ENCODE data around the gene ASNS.

The ASNS gene

DNA sequence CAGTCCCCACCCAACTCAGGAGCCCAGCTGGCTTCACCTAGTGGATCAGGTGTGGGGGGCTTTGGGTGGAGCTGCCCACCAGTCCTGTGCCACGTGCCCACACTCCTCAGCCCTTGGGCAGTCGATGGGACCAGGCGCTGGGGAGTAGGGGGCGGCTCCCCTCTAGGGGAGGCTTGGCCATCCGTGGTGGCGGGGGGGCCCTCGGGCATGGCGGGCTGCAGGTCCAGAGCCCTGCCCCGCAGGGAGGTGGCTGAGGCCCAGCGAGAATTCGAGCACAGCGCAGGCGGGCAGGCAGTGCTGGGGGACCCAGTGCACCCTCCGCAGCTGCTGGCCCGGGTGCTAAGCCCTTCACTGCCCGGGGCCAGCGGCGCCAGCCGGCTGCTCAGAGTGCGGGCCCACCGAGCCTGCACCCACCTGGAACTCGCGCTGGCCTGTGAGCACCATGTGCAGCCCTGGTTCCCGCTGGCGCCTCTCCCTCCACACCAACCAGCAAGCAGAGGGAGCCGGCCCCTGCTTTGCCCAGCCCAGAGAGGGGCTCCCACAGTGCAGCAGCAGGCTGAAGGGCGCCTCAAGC lies 29.3 kb downstream of the ASNS start:
- DNase-seq (ENCODE audit: low spot score) = no peak

DNA sequence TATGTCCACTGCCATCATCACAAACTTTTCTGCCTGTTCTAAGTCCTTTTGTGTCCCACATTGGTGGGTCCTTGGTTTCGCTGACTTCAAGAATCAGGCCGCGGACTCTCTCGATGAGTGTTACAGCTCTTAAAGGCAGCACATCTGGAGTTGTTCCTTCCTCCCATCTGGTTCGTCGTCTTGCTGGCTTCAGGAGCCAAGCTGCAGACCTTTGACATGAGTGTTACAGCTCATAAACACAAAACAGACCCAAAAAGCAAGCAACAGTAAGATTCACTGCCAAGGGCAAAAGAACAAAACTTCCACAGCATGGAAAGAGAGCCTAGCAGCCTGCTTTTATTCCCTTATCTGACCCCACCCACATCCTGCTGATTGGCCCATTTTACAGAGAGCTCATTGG lies 30.2 kb downstream of the ASNS start:
- no peak for DNase-seq (ENCODE audit: low spot score)

DNA sequence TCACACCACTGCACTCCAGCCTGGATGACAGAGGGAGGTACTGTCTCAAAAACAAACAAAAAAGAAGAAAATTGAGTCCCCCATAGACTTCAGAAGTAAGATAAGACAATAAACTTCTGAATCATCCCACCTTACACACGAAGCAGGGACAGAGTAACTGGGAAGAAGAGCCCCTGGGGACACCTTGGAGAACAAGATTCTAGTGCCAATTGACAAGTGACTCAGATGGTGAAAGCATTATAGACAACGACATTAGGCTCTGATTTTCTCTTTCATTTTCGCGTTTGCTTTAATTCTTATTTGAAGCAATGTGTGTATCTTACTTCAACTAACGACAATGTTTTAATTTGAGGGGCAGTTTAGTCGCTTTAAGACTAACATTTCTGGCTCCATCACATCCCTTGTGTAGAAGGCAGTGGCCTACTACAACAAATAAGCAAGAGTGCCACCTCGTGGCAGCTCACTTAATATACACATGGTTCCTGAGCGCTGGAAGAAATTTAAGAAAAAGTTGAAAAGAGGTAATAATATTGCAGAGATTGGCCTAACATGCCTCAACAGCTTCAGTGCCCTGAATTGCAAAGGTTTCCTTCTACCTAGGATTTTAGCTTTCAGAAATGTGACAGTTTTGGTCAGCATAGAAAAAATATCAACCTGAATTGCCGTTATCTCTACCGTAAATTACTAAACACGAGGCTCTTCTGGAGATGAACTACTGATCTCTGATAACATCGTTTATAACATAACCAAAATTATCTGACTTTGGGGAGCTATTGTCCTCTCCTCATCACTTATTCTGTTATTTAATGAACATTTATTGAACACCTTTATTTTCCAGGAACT lies 36.7 kb downstream of the ASNS start:
- DNase-seq (ENCODE audit: low spot score) = peak; percentile 48

DNA sequence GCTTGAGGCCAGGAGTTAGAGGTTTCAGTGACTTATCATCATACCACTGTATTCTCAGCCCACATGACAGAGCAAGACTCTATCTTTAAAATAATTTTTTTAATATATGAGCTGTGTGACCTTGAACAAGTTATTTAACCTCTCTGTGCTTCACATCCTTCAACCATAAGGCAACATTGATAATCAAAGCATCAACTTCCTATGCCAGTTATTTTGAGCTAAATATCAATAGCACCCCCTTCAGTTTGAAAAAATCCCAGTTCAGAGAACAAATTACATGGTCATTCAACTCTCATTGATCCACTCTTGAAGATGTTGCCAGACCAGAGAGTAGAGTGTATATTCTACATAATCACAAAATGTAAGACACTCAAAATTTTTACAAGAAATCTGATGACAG lies 53.0 kb downstream of the ASNS start:
- no peak for DNase-seq (ENCODE audit: low spot score)

DNA sequence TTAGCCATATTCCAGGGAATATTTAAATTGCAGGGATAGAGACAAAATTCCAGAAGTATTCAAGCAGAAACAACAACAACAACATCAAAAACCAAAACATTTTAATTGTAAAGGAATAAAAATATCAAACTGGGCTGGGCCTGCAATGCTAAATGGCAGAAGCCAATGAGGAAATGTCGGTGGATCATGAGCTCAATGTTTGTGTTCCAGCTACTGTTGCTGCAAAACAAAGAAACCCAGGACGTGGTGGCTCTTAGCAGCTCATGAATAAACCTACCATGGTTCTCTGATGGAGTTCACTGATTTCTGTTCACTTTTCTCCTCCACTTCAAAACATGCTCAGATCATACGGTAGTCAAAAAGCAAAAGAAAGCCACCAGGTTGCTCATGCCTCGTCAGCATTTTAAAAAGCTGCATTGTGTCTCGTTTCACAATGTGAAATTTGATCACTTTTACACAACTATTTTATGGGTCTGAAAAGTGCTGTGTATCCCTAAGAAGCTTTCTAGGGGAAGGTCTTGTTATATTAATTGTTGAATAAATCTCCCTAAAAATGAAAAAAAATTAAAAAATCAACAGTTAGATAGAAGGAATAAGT lies 54.0 kb downstream of the ASNS start:
- DNase-seq (ENCODE audit: low spot score) = no peak
